HG03108 (cell line): ENCODE measurements around the gene CPD.

Experiments
- ATAC-seq: cut with Tn5 transposase; IDR thresholded peaks from one replicate; pipeline ENCODE4 v1.9.1; 2021; ENCODE audit warnings: moderate library complexity; ENCODE audit not compliant: unreplicated experiment

The CPD gene

DNA sequence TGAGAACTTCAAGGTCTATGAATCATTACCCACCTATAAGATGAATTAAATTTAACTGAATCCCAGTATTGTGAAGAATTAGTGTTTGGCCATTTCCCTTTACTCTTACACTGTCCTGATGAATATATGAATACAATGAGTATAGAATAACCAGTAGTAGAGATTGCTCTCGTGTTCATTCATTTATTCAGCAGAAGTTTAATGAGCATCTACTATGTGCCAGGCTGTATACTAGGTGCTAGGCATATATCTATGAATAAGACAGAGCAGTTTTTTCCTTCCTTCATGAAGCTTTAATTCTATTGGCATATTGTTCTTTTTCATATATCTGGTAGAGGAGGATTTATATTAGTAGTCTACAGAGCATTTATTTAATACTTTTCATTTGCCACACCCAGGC lies 104.4 kb downstream of the CPD start:
- ATAC-seq, result no peak

GRCh38 chr17:30493780-30494179 lies 115.1 kb downstream of the CPD start:
- ATAC-seq, result no peak

DNA sequence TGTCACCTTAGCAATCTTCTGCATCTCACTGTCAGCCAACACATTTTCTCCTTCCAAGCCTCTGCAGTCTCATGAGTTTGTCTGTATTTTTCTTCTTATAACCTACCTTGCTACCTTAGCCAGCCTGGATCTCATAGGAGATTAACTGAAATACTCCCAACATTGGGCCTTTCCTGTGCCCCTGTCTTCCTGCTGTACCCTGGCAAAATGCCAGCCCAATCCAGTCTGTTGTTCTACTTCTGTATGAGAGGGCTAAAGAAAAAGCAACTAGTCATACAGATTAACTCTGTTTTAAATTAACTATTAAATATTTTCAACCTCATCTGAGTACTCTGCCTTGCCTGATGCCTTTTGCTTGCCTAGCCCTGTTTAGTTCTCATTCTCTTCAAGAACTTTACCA lies 116.9 kb downstream of the CPD start:
- ATAC-seq, result no peak

DNA sequence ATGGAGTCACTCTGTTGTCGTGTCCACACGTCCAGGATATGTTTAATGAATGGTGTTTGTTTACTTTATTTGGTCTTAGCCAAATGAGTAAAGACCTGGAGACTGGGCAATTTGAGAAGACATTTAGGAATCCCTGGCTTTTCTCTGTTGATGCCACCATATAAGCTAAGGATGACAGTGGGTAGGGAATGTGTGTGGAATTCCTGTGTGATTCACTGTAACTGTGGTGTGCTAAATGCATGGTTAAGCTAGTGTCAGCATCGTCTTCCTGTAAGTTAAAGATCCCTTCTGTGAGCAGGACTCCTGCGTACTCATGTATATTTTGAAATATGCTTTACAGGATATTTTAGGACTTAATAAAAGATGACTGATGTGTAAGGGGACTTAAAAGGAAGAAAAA lies 124.8 kb downstream of the CPD start:
- ATAC-seq, result no peak

- no peak for ATAC-seq
Observed at GRCh38 chr17:30505868-30506417, 127.2 kb downstream of the CPD start.

- ATAC-seq, result no peak
Observed at GRCh38 chr17:30506481-30506880, 127.8 kb downstream of the CPD start.

GRCh38 chr17:30513346-30513745 lies 134.6 kb downstream of the CPD start:
- no peak for ATAC-seq

DNA sequence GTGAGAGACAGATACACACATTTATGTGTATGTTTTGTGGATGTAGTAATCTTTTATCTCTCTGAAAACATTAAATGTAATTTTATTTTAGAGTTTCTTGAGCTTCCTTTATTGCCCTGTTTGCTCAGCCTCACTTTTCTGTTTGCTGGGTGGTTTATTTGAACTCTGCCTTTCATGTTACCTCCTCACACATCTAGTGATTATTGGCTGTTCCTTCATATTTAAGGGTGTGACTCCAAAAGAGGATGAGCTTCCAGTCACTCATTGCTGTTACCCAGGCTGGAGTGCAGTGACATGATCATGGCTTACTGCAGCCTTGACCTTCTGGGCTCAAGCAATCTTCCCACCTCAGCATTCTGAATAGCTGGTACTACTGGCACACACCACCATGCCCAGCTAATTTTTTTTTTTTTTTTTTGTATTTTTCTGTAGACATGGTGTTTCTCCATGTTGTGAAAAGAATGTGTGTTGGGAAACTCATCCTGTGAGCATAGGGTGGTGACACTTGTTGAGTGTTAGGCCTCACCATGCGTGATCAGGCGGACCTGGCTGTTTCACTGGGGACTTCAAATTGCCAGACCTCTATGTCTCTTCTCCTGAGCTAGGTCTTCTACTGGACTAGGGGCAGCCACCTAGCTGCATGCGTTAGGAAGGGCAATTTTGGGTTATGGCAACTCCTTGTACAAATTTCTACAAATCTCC lies 136.3 kb downstream of the CPD start:
- no peak for ATAC-seq

DNA sequence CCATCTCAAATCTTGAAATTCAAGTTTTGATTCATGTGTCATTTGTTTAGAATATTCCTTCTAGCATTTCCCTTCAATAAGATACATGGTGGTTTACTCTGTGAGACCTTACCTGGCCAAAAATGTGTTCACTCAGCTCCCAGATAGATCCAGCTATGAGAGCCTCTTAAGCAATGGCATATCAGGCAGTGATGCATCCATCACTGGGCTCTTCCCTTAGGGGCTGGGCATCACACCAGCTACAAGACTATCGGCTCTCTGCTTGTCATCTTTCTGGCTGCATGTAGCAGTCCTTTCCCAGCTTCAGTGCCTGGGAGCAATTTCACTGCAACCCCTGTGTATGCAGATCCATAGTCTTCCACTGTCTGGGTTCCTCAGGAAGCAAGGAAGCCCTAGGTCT lies 139.1 kb downstream of the CPD start:
- no peak for ATAC-seq

GRCh38 chr17:30519166-30519565 lies 140.4 kb downstream of the CPD start:
- no peak for ATAC-seq
